Muscle layer of colon (tissue), 2 donors: Measurements from ENCODE around the gene SCAANT1.
A peak's percentile ranks its signal among the peaks of the same experiment; 100 is the strongest.

Source experiments
- H3K27ac ChIP-seq: one replicate; pipeline ENCODE4 v1.7.0; 2013; ENCODE audit warnings: low read depth, mild to moderate bottlenecking, low read length, moderate library complexity
- H3K27me3 ChIP-seq, 2 donors: one replicate each; pipeline ENCODE4 v1.7.0; 2013; ENCODE audit warnings: low read length in 2 of 2, mild to moderate bottlenecking in 2 of 2; ENCODE audit not compliant: insufficient read depth in 2 of 2, control insufficient read depth in 1 of 2
- H3K36me3 ChIP-seq: one replicate; pipeline ENCODE4 v1.7.0; 2013; ENCODE audit warnings: mild to moderate bottlenecking, low read length; ENCODE audit not compliant: insufficient read depth
- H3K4me1 ChIP-seq: one replicate; pipeline ENCODE4 v1.7.0; 2013; ENCODE audit warnings: mild to moderate bottlenecking, low read length; ENCODE audit not compliant: insufficient read depth
- H3K4me3 ChIP-seq, 2 donors: one replicate each; pipeline ENCODE4 v1.7.0; 2013; ENCODE audit warnings: low read length in 2 of 2, low read depth in 1 of 2, mild to moderate bottlenecking in 1 of 2, moderate library complexity in 1 of 2
- H3K9ac ChIP-seq: one replicate; pipeline ENCODE4 v1.7.0; 2013; ENCODE audit warnings: low read length
- H3K9me3 ChIP-seq: one replicate; pipeline ENCODE4 v1.7.0; 2013; ENCODE audit warnings: mild to moderate bottlenecking, low read length
- donor health status: abdominal sarcoma.
- donor health status: Adenocarcinoma of cecum.

The SCAANT1 gene

GRCh38 chr3:63932509-63933212, 20.5 kb upstream of the SCAANT1 start:
- Histone ChIP-seq H3K9me3 (no peaks in the 10 kb centered on the region), H3K36me3 (no peaks in the 10 kb centered on the region), H3K9ac (no peak overlapping the region), H3K4me3 (no peak overlapping the region), H3K27ac (peak overlapping the region; percentile 37), H3K4me1 (peaks cover 12% of the 10 kb centered on the region), H3K27me3 (no peaks in the 10 kb centered on the region)

- Histone ChIP-seq H3K4me1 (peaks cover 12% of the 10 kb centered on the region), H3K36me3 (no peaks in the 10 kb centered on the region), H3K4me3 (no peak overlapping the region), H3K27ac (no peak overlapping the region), H3K9ac (no peak overlapping the region), H3K27me3 (no peaks in the 10 kb centered on the region), H3K9me3 (no peaks in the 10 kb centered on the region)
These were observed 19.1 kb upstream of the SCAANT1 start for GRCh38 chr3:63931290-63931689.

- Histone ChIP-seq H3K27me3 (no peaks in the 10 kb centered on the region), H3K27ac (no peak overlapping the region), H3K4me3 (no peak overlapping the region), H3K9ac (no peak overlapping the region), H3K36me3 (peaks cover 16% of the 10 kb centered on the region), H3K9me3 (no peaks in the 10 kb centered on the region), H3K4me1 (peaks cover 7% of the 10 kb centered on the region)
These were observed 15.5 kb upstream of the SCAANT1 start for GRCh38 chr3:63927422-63928280.

- no peak overlapping the region for H3K9ac ChIP-seq
- H3K4me3 ChIP-seq = no peak overlapping the region
- H3K27me3 ChIP-seq = no peaks in the 10 kb centered on the region
- no peaks in the 10 kb centered on the region for H3K9me3 ChIP-seq
- peaks cover 4% of the 10 kb centered on the region for H3K4me1 ChIP-seq
- H3K27ac ChIP-seq = no peak overlapping the region
- peaks cover 25% of the 10 kb centered on the region for H3K36me3 ChIP-seq
These were observed 14.1 kb upstream of the SCAANT1 start for GRCh38 chr3:63926309-63926708.

GRCh38 chr3:63922491-63923199, 10.5 kb upstream of the SCAANT1 start:
- Histone ChIP-seq H3K27me3 (no peaks in the 10 kb centered on the region), H3K4me3 (no peak overlapping the region), H3K9me3 (no peaks in the 10 kb centered on the region), H3K9ac (no peak overlapping the region), H3K27ac (no peak overlapping the region), H3K36me3 (peaks cover 33% of the 10 kb centered on the region), H3K4me1 (peaks cover 8% of the 10 kb centered on the region)

- Histone ChIP-seq H3K9me3 (no peaks in the 10 kb centered on the region), H3K4me3 (no peak overlapping the region), H3K4me1 (peaks cover 8% of the 10 kb centered on the region), H3K36me3 (peaks cover 33% of the 10 kb centered on the region), H3K9ac (no peak overlapping the region), H3K27me3 (no peaks in the 10 kb centered on the region), H3K27ac (no peak overlapping the region)
These were observed 9.7 kb upstream of the SCAANT1 start for GRCh38 chr3:63921741-63922482.

GRCh38 chr3:63920001-63920400, 7.8 kb upstream of the SCAANT1 start:
- H3K27ac ChIP-seq = no peak overlapping the region
- H3K9me3 ChIP-seq = no peaks in the 10 kb centered on the region
- peaks cover 7% of the 10 kb centered on the region for H3K4me1 ChIP-seq
- H3K27me3 ChIP-seq = no peaks in the 10 kb centered on the region
- peaks cover 36% of the 10 kb centered on the region for H3K36me3 ChIP-seq
- no peak overlapping the region for H3K9ac ChIP-seq
- no peak overlapping the region for H3K4me3 ChIP-seq

- H3K27ac ChIP-seq = no peak overlapping the region
- H3K27me3 ChIP-seq = no peaks in the 10 kb centered on the region
- peaks cover 34% of the 10 kb centered on the region for H3K36me3 ChIP-seq
- H3K4me3 ChIP-seq = no peak overlapping the region
- peaks cover 23% of the 10 kb centered on the region for H3K4me1 ChIP-seq
- no peaks in the 10 kb centered on the region for H3K9me3 ChIP-seq
- no peak overlapping the region for H3K9ac ChIP-seq
These were observed 6.1 kb upstream of the SCAANT1 start for GRCh38 chr3:63918321-63918720.

GRCh38 chr3:63914312-63914711, 2.1 kb upstream of the SCAANT1 start:
- peak overlapping the region; percentile 19 for H3K27ac ChIP-seq

GRCh38 chr3:63912768-63913588, 795 bp upstream of the SCAANT1 start:
- H3K27me3 ChIP-seq = no peaks in the 10 kb centered on the region
- peaks cover 26% of the 10 kb centered on the region for H3K4me1 ChIP-seq
- peaks cover 11% of the 10 kb centered on the region for H3K36me3 ChIP-seq
- H3K9me3 ChIP-seq = no peaks in the 10 kb centered on the region
- H3K27ac ChIP-seq = peak overlapping the region; percentile 60
- H3K9ac ChIP-seq = peak overlapping the region; percentile 18
- H3K4me3 ChIP-seq = peak overlapping the region; percentile 53 to 70

More at GRCh38 chr3:63914312-63914711, 2.1 kb upstream of the SCAANT1 start:
- Histone ChIP-seq H3K9me3 (no peaks in the 10 kb centered on the region), H3K9ac (no peak overlapping the region), H3K36me3 (peaks cover 19% of the 10 kb centered on the region), H3K4me1 (peaks cover 26% of the 10 kb centered on the region), H3K4me3 (no peak overlapping the region), H3K27me3 (no peaks in the 10 kb centered on the region)
